HG03442 (cell line): ENCODE measurements around the gene SGCD.

ENCODE experiments used
- ATAC-seq: cut with Tn5 transposase; IDR thresholded peaks from one replicate; pipeline ENCODE4 v1.9.1; 2021; ENCODE audit warnings: mild to moderate bottlenecking, moderate library complexity; ENCODE audit not compliant: unreplicated experiment

The SGCD gene

DNA sequence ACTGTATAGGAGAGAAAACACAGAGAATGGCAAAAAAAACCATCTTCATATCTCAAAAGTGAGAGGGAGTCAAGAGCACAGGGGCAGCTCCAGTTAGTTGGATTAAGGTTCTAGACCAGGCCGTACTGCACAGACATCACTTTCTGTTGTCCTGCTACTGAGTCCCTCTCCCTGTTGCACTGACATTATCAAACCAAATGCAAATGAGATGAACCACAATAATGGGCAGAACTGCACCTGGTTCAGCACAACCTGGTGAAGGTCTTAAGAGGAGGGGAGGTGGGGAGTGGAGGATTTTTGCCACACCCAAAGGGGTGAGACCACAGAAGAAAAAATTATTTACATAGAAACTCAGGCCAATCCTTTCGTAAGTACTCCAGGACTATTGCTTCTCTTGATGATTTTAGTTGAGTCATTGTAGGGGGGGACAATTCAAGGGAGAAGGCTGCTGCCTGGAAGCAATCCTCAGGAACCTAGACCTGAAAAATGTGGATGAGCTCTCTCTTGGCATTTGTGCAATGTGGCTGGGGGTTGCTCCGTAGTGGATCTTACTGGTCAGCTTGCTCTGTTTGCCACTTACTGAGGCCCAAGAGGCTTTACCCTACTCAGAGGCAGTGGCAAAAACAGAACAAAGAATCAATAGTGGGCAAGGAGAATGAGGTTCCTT is 428.6 kb downstream of the SGCD start:
- ATAC-seq: no peak

DNA sequence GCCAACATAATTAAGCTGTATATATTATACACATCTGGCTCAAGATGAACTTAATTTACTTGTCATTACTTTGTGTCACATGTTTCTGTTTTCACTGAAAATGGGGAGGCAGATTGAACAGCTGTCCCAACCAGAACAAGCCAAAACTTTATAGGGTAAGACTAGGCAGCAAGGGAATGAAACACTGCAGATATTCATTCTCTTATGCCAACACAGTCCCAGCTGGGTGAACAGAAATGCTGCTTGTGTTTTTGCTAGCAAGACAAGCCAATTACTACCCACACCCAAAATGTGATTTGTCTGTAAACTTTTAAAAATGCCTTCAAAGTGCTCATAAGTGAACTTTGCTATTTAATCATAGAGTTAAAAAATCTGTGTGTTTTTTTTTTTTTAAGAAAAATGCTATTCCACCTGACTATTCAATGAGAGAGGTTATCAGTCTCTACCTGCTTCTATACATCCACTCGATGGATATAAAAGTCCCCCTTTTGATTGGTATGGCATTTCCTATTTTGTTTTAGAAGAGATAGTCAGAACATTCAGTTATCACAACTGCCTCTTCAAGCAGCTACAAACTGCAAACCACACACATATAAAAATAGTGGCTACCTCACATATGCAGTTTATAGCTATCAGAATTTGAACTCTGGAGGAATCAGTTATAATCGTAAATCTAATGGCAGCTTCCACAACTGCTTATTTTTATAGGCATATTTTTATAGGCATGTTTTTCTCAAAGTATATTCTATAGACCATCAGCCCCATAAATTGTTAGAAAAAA is 431.2 kb downstream of the SGCD start:
- ATAC-seq: no peak

DNA sequence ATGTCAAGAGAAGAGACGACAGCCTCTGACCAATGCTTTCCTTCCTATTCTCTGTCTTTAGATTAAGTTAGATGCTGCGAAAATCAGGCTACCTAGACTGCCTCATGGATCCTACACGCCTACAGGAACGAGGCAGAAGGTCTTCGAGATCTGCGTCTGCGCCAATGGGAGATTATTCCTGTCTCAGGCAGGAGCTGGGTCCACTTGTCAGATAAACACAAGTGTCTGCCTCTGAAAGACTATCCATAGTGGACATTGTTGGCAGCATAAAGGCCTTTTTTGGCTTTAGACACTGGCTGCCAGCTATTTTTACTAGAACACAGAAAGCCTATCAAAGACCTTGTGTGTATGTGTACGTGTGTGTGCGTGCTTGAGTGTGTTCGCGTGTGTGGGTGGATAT is 432.2 kb downstream of the SGCD start:
- no peak for ATAC-seq

DNA sequence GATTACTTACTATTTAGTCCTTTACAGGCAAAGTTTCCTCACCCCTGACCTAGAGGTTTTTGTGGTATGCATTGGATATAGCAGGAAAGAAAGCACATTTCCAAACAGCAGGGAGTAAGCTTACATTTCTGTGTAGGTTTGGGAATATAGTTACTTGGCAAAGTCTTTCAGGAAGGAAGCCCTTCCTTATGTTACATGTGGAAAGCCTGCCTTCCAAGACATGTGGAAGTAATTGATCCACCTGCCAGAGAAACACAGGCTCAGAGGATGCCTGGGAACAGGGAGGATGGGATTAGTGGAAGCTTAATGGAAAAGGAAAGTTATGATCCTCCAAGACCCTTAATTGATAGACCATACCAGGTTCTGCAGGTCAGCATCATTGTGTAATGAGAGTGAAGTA is 435.8 kb downstream of the SGCD start:
- ATAC-seq: no peak

DNA sequence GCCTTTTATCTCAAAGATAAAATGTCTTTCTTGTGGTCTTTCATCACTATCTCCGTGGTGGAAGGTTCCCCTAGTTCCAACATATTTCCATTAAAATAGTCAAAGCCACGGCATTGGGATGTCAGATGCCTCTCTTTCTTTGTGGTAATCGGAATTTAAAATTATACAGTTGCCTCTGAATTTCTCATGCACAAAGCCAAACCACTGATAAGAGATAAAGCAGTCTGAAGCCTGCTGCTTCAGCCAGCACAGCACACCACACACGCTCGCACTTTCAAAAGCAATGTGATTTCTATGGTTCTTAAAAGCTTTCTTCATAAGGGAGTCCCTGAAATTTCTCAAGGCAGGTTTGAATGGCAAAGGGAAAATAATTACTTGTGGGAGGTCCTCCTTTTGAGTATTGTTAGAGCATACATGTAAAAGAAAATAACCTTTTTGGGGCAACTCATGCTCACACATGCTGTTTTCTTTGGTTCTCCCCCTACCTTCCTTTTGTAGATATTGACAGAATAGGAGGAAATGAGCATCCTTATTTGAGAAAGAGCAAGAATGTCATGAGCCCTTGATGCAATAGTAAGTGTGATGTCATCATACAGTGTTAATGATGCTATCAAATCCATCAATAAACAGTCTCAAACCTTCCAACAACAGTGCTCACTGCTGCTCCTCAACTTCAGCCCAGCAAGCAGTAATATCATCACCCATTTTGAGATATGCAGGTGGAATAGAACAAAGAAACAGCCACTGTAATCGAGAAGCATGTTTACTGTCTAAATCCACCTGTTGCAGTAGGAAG is 437.4 kb downstream of the SGCD start:
- ATAC-seq: no peak

DNA sequence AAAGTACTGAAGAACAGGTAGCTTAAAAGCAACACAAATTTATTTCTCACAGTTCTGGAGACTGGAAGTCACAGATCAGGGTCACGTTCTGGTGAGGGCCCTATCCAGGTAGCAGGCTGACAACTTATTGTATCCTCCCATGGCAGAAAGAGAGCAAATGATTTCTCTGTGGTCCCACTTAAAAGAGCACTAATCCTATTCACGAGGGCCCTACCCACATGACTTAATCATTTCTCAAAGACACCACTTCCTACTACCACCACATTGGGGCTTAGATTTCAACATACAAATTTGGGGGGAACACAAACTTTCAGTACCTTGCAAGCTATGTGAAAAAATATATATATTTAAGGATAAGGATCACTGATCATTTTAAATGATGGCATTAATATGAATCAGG is 447.3 kb downstream of the SGCD start:
- no peak for ATAC-seq

DNA sequence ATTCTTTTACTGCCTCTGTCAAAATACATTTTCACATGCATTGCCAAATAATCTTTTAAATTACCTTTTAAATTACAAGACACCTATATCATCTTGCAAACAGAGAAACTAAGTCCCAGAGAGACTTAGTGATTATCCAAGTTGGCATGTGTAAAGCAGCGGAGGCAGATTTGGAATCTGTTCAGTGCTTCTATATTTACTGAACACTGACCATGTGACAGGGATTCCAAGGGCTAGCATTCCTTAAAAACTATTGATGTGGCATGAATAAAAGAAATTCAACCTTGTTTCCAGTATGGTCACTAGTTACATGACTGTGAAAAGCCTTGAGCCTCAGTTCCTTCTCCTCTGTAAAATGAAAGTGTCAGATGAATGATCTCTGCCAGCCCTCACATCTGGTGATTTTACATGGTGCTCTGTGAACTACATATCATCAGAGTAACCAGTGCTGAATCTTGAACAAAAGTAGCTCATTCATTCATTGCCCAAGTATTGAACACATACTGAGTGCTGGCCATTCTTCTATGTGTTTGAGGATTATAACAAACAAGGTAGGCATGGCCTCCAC is 451.3 kb downstream of the SGCD start:
- no peak for ATAC-seq

DNA sequence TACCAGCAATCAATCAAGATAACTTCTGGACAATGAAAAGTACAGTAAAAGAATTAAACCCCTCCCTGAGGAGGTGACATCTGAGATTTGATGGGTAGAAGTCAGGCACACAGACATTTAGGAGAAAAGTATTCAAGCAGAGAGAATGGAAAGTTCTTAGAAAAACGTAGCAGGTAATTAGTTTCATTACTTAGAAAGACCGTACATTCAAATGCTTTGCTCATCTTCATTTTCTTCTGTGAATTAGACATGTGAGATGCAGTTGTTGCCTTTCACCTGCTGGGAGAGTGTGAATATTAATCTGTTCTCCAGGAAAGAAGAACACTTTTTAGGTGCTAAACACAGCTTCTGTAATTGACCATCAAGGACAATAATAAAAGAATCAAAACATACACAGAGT is 451.8 kb downstream of the SGCD start:
- ATAC-seq: no peak

DNA sequence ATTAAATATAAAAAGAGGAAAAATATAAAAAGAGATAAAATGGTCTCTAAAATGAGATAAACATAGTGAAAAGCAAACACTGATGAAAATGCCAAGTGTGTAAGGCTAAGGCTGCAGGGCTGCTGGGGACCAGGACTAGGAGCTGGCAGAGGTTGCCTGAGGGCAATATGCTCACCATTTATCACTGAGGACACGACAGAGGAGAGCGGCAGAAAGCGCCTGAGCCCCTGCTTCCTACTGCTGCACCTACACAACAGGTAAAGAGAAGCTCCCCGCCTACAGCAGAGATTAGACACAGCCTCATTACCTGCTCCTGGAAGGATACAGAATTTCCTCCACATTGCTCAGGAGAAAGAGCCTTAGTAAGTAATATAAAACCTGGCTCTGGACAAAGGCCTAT is 452.5 kb downstream of the SGCD start:
- no peak for ATAC-seq

DNA sequence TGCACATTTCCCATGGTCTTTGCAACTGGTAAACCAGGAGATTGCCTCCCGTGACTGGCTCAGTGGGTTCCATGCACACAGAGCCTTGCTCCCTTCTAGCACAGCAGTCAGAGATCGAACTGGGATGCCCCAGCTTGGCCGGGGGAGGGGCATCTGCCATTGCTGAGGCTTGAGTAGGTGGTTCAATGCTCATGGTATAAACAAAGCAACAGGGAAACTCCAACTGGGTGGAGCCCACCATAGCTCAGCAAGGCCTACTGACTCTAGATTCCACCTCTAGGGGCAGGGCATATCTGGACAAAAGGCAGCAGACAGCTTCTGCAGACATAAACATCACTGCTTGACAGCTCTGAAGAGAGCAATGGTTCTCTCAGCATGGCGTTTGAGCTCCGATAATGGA is 456.1 kb downstream of the SGCD start:
- peak; percentile 45 for ATAC-seq

DNA sequence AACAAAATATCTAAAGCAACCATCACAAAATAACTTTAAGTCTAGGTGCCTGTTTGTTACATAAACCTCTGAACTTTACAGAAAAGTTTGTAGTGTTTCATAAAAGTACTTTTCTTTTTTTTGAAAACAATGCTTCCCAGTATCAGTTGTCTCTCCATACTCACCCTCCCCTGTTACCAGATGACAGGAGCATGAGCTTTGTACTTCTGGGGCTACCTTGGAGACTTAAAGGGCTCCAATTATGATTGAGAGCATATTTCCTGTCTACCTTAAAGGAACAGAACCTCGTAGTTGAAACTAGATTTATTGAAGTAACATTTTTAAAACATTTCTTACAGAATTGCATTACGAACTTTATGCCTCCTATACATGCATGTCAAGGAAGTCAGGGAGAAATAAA is 467.7 kb downstream of the SGCD start:
- no peak for ATAC-seq

DNA sequence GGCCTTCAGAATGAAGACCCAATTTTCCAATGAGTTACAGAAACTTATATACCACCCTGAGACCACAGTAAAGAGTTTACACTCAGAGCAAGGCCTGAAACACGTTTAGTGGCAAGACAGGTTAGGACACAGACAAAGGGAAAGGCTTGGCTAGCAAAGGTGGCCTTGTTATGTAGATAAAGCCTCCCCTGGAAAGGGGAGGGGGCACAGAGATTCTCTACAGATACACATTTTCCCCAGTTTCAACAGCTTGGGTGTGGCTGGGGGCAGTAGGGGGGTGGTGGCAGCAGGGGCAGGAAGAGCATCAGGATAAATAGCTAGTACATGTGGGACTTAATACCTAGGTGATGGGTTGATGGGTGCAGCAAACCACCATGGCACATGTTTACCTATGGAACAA is 471.2 kb downstream of the SGCD start:
- no peak for ATAC-seq

DNA sequence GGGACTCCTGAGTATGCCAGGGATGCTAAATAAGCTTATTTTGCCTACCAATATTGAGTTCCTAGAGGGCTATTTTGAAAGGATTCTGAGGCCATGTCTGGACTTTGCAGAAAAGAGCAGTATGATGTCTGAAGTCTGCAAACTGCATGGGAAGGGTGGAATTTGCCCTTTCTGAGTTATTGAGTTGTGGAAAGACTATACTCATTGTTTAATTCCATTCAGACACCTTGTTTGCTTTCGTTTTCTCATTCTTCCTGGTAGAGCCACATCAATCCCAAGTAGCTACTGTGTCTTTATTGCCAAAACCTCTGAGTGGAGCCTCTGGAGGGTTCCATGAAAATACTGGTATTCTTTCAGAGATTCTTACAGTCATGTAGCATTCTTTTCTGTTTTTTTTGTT is 472.2 kb downstream of the SGCD start:
- ATAC-seq: no peak

DNA sequence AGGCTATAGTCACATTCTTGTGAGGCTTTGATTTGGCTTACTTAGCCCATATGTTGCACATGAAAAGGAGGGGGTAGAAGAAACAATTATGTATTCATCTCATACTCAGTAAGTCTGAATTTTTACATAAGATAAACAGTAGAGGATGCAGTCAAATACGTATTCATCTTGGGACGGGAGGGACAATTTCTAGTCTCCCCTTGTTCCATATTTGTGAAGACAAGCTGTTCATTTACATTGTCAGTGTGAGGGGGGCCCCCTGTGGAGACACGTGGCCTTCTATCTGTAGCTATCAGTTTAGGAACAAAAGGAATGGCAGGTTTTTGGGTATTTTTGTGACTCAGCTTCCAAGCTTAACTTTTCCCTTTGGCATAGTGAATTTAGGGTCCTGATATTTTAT is 474.0 kb downstream of the SGCD start:
- no peak for ATAC-seq

DNA sequence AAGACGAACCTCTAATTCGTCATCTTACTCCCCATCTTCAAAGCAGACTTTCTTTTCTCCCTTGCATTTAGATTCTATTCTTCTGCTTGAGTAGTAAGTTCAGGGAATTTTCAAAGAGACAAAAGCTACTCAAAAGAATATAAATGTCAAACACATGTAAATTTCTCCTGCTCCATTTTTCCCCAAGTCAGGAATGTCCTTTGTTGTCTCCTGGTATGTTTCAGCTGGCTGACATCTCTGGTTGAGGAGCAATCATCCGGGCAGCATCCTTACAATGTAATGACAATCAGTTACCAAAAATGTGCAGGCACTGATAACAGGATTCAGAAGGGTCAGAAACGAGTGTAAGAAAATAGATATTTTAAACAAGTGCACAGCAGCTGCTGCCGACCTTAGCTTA is 475.5 kb downstream of the SGCD start:
- ATAC-seq: no peak

DNA sequence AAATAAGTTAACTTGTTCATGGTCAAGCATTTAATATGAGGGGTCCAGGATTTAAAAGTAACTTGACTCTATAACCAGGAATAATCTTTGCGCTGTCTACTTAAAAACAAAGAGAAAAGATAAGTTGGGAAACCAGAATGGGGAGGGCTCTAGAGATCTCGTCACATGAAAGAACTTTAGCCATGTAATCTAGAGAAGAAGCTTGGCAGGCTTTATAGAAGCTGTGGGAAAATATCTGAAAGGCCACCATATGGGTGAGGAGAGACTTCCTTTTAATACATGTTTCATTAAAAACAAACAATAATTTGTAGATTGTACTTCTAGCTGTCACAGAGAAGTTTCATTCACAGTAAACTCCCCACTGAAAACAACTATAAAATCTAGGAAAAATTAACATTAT is 476.4 kb downstream of the SGCD start:
- ATAC-seq: no peak

DNA sequence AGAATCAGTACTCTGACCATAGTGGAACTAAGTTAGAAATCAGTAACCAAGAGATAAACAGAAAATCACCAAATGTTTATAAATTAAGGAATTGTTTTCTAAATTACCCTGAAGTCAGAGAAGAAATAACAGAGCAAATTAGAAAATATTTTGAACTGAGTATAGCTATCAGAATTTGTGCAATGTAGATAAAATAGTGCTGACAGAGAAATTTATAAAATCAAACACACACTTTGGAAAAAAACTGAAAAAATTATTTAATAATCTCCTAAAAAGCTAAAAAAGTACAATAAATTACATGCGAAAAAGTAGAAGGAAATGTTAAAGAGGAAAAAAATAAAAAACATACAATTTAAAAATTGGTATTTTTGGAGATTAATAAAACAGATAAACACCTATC is 486.0 kb downstream of the SGCD start:
- no peak for ATAC-seq

DNA sequence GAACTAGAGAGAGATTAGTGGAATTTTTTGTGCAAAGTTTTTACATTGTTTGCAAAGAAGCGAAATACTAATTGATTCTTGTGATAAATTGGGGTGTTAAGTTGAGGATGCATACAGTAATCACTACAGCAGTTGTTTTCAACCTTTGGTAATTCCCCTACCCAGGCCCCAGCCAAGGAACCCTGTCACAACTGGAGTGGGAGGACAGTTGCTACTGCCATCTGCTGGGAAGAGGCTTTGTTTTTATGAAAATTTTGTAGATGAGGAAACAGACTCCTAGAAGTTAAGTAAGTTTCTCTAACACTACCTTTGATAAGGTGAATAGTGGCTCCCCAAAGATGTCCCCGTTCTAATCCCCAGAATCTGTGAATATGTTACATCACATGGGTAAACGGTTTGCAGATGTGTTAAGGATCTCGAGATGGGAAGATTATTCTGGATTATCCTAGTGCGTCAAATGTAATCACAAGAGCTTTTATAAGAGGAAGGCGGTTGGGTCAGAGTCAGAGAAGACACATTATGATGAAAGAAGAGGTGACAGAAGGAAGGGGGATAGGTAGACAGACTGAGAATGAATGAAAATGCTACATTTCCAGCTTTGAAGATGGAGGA is 489.1 kb downstream of the SGCD start:
- ATAC-seq: peak; percentile 83
